ENCODE measurements around the gene FOXO3.

FOXO3 gene
- 43.5 to 148 (median 81.7) reads per million in 17 experiments for total RNA-seq

DNA sequence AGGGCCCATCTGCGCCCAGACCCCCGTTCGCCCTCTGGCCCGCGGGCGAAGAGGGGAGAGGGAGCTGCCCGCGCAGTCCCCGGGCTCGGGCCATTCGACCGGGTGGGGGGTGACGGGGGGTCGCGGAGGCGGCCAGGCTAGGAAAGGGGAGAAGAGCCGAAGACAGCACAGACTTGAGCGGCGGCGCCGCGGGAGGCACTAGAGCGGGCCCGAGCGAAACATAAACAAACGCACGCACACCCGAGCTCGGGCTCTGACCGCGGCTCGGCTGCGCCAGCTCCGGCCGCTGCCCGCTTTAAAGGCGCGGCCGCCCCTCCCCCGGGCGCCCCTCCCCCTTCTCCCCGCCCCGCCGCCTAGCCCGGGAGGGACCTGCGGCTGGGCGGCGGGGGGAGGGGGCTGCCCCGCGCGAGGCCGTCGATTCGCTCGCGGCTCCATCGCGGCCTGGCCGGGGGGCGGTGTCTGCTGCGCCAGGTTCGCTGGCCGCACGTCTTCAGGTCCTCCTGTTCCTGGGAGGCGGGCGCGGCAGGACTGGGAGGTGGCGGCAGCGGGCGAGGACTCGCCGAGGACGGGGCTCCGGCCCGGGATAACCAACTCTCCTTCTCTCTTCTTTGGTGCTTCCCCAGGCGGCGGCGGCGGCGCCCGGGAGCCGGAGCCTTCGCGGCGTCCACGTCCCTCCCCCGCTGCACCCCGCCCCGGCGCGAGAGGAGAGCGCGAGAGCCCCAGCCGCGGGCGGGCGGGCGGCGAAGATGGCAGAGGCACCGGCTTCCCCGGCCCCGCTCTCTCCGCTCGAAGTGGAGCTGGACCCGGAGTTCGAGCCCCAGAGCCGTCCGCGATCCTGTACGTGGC is at the start of gene FOXO3:
Gene FOXO3, plus strand, starts transcription at position 455 of the 846 bp plus-strand sequence. Its CDS starts 292 bp downstream, at position 747.
- peak; percentile 92 to 96 (median 94) for DNase-seq

GRCh38 chr6:108518714-108519576 is 41.8 kb upstream of the FOXO3 start:
- peak in 3 of 4 experiments; percentile 4 to 30 (median 6) for DNase-seq

DNA sequence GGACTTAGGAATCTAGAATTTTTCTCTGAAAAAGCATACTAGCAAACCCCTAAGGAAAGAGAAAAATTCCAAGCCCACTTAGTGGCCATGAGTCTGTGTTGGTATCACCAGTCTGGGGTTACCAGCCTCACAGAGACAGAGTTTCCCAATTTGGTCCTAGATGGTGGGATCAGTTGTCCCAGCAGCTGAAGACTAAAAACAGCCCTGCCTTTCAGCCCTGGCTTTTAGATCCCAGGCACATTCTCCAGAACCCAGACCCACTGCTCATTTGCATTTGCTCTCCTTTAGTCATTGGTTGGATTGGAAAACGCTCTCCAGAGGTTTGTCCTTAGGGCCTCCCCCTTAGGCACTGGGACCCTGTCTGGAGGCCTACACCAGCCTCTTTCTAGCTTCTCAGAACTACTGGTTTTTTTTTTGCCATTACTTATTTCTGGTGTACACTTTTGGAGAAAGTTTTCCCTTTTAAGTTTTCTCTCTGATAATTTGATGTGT is 39.1 kb upstream of the FOXO3 start:
- no peak for DNase-seq

DNA sequence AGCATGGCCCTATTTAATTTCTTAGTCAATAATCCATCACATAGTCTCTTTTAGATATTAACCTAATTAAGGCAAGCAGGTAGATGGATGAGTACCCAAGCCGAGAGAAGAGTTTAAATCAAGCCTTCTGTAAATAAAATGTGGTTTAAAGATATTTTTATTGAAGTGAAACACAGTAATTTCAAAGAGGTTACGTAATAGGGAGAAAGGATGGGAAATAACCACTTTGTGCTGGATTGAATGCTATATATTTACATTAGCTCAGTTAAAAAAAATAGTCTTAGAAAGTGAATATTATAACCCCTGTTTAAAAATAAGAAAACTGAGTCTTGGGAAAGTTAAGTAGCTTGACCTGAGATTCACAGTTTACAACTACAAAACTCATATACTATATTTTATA is 37.0 kb upstream of the FOXO3 start:
- DNase-seq, result no peak

- no peak for DNase-seq
Measured at GRCh38 chr6:108524528-108525248, 36.0 kb upstream of the FOXO3 start.

GRCh38 chr6:108526739-108527174 is 34.0 kb upstream of the FOXO3 start:
- DNase-seq, result peak; percentile 26 to 61 (median 44)

DNA sequence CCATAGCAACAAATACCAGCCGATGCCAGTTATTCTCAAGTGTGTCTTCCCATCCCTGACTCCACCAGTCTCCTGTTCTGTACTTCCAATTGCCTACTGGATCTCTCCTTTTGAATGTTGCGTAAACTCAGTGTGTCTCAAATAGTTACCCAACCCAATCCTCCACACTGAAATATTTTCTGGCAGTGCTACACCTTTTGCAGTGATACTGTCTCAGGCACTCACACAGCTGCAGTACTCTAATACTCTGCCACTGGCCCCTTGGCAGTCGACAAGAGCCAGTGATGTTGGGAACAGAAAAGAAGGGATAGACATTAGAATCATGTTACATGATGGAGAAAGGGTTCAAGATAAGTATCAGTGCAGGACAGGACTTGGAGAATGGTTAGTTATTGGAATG is 31.8 kb upstream of the FOXO3 start:
- no peak for DNase-seq

DNA sequence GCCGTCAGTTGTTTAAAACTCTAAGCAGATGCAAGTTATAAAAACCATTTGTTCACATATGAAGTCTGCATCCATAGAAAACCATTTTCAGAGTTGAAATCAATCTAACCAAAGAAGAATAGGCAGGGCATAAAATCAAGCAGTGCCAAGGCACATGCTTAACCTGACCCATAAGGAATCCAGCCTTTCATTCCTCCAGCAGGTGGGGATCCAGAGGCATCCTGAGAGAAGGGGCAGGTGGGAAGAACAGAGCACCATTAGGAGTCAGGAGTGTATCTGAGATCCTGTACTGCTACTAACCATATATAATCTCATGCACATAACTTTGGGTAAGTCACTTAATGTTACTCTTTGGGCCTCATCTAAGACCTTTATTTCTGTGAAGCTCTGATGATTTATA is 29.4 kb upstream of the FOXO3 start:
- DNase-seq, result no peak

GRCh38 chr6:108535114-108535742 is 25.5 kb upstream of the FOXO3 start:
- DNase-seq, result no peak

DNA sequence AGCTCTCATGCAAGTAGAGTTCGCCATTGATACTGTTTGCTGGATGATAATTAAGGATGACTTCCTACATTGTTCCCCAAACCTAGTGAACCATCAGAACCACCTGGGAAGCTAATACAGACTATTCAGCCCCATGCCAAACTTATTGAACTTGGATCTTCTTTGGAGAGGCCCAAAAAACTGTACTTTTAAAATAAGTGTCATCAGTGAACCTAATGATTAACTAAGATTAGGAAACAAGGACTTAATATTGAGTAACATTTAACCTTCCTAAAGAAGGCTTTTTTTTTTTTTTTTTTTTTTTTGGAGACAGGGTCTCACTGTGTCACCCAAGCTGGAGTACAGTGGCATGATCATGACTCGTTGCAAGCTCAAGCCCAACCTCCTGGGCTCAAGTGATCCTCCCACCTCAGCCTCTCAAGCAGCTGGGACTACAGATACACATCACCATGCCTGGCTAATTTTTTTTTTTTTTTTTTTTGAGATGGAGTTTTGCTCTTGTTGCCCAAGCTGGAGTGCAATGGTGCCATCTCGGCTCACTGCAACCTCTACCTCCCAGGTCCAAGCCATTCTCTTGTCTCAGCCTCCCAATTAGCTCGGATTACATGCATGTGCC is 24.7 kb upstream of the FOXO3 start:
- DNase-seq, result peak; percentile 28 to 68 (median 42)

DNA sequence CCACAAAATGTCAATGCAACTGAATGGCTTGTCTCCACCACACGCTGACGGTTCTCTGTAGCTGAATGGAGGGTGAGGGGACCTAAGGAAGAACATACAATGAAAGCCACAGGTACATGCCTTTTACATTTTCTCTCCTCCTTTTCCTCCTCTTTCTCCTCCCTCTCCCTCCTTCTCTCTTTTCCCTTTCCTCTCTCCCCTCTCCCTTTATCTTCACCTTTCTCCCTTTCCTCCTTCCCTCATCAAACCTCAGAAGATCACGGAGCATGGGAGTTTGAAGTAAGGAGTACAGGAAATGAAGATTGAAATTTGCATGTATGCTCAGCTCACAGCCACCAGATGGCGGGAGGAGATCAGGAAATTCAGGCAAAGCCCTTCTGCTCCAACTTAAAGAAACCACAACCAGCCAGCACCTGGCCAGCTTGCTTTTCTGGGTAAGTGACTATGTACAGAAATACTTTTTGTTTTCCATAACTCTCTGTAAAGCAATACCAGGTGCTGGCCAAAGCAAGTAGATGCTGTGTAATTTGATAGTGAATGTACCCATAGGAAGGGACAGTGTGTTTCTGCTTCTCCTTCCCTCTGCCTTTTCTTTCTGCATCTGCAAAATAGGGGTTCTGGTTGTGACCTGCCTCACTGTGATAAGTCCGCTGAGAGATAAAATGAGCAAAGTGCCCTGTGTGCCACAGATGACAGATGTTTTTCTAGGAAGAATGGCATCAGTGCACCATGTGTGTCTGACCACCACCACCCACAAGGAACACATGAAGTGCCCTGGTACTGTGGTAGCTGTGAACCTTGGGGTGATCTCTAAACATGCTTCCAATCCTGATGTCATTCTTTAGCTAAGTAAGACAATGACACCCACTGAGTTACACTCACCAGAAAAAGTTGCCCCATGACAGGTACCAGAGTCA is 18.6 kb upstream of the FOXO3 start:
- DNase-seq, result peak; percentile 74 to 84 (median 78)

DNA sequence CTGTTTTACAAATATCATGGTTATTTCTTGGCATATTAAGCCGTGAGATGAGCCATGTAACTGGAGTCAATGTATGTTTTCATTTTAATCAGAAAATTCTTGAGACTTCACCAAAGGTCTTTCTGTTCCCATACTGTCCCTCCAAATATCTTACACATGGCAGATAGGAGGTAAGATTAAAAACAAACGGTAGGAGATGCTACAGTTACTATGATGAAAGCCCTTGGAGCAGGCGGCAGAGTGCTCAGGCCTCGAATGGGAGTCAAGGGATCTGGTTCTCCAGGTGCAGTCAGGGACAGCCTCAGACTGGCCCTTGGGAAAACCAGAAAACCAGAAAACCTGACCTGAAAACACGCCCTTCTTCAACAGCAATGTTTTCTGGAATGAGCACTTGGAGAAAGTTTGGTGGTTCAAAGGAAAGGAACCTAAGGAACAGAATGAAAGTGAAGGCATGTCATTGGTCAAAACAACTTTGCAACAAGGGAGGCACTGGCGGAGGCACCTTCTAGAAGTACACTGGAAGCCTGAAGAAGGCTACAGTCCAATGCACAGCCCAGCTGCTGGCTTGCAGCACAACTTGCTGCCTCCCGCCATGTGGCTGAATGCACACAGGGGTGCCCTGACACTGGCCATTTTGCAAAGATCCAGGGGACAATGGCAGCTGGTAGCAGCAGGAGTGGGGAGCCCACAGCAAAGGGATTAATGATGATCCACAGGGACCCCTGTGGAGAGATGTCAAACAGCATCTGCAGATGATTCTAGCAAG is 17.4 kb upstream of the FOXO3 start:
- DNase-seq, result no peak

- no peak for DNase-seq
Measured at GRCh38 chr6:108544606-108545005, 16.1 kb upstream of the FOXO3 start.

- DNase-seq, result peak; percentile 41 to 70 (median 57)
Measured at GRCh38 chr6:108546079-108547049, 14.4 kb upstream of the FOXO3 start.

GRCh38 chr6:108549241-108549640 is 11.5 kb upstream of the FOXO3 start:
- no peak for DNase-seq

- DNase-seq, result peak in 2 of 4 experiments; percentile 21 to 46
Measured at GRCh38 chr6:108549741-108550140, 11.0 kb upstream of the FOXO3 start.

DNA sequence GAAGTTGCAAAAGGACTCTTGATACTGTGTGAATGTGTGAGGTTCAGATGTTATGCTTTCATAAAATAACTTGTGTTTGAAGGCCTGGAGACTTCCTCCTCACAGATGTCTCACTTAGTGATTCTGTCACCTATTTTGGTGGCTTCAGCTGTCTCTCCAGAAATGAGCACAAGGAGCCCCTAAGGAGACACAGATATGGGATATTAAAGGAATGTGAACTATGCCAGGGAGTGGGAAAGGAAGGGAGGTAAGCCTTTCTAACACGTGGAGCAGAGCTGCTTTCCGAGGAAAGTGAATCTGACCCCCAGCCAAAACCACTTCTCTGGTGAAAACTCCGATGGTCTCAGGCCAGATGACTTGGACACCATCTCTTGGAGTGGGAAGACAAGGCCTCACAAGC is 10.5 kb upstream of the FOXO3 start:
- DNase-seq, result no peak

GRCh38 chr6:108555399-108556052 is 5.2 kb upstream of the FOXO3 start:
- DNase-seq, result no peak
